ENCODE results near the gene C4orf51. TPM values are rescaled to one million over a fixed set of nuclear protein-coding genes. Genes with fewer than 3 reads are reported as not detected.
A peak's percentile ranks its signal among the peaks of the same experiment; 100 is the strongest.

The C4orf51 gene
- total RNA-seq, 1 experiment from 2014 or later = not detected

DNA sequence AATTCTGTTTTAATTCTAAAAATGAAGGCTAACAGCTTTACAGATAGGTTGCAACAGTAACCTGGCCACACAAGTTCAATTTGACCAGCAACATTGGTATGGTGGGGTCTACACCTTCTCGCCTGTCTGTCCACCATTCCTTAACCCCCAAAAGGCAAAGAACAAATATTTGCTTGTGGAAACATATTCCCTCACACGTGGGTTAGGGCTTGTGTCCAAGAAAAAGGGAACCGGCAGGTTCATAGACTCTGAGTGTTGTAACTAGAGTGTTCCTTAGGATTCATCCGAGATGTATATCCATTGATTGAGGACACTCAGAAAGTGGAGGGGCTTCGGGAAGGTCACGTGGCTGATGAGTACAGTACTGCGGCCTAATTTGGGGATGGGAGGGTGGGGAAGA, 54.1 kb downstream of the C4orf51 start:
- TF ChIP-seq EZH2 (IDR thresholded peaks at IDR 0.05; ENCODE audit: low read length, unreplicated experiment) = no peak
- no peak for TF ChIP-seq EZH2phosphoT487 (IDR thresholded peaks at IDR 0.05; ENCODE audit: borderline replicate concordance, low read length)
- TF ChIP-seq CTCF (conservative IDR thresholded peaks at IDR 0.05; ENCODE audit: low read depth, low read length) = no peak
- Histone ChIP-seq H3F3A (ENCODE audit: low read length, unreplicated experiment) (peaks cover 10% of the 10 kb centered on the region), H3K9ac (ENCODE audit: low read length) (peak overlapping the region; percentile 52; the same call in 1 of the 2 replicates), H3K4me3 (ENCODE audit: low read length) (peak overlapping the region; percentile 49; the same call in 1 of the 2 replicates), H3K36me3 (ENCODE audit: low read depth, low read length) (no peaks in the 10 kb centered on the region), H3K27me3 (ENCODE audit: low read length) (no peaks in the 10 kb centered on the region), H3K9me3 (ENCODE audit: low read length) (no peaks in the 10 kb centered on the region), H3K9me2 (replicated peaks; ENCODE audit: low read length) (no peaks in the 10 kb centered on the region), H3K4me1 (ENCODE audit: insufficient read depth, low read length) (peaks cover 51% of the 10 kb centered on the region), H3K27ac (ENCODE audit: low read length) (peak overlapping the region; percentile 94), H3K79me2 (ENCODE audit: low read length) (no peaks in the 10 kb centered on the region), H2AFZ (ENCODE audit: low read length) (peak overlapping the region; percentile 84), H3K4me2 (ENCODE audit: low read length) (peak overlapping the region; percentile 80), H4K20me1 (ENCODE audit: low read length) (no peaks in the 10 kb centered on the region)
- no peak for ATAC-seq
- BruUV-seq (replicated peaks) = TSS peak; percentile 77
- CTCF ChIA-PET = no interaction called here
- intact Hi-C loops (cut with micrococcal nuclease) = loop anchor here (1.0 to 10.0 kb wide), 7 partner anchors 49 to 549 kb away; partner anchors contain the start of genes MMAA and OTUD4
- DNase-seq = peak; percentile 44
- POLR2A ChIA-PET (ENCODE audit: unreplicated experiment) = interaction anchor here (0.6 kb wide), 1 partner anchor 51 kb away, joined by 6 read pairs; no protein-coding TSS in a partner anchor

- H3K36me3 ChIP-seq (ENCODE audit: low read depth, low read length) = no peaks in the 10 kb centered on the region
- no peaks in the 10 kb centered on the region for H3K9me3 ChIP-seq (ENCODE audit: low read length)
- H3K79me2 ChIP-seq (ENCODE audit: low read length) = no peaks in the 10 kb centered on the region
- DNase-seq = peak; percentile 98
- H2AFZ ChIP-seq (ENCODE audit: low read length) = peak overlapping the region; percentile 84
- peak overlapping the region; percentile 49 for H3K4me3 ChIP-seq (ENCODE audit: low read length)
- peak overlapping the region; percentile 52 for H3K9ac ChIP-seq (ENCODE audit: low read length)
- H4K20me1 ChIP-seq (ENCODE audit: low read length) = no peaks in the 10 kb centered on the region
- peak; percentile 71 for ATAC-seq
- POLR2A ChIA-PET (ENCODE audit: unreplicated experiment) = interaction anchor here (0.7 kb wide), 1 partner anchor 48 kb away, joined by 5 read pairs; no protein-coding TSS in a partner anchor
- CTCF ChIA-PET = interaction anchor here (0.5 kb wide), 1 partner anchor 169 kb away, joined by 4 read pairs; no protein-coding TSS in a partner anchor
- BruUV-seq (replicated peaks) = no TSS peak
- intact Hi-C loops (cut with micrococcal nuclease) = loop anchor here (1.0 to 10.0 kb wide), 8 partner anchors 48 to 550 kb away; partner anchors contain the start of genes MMAA and OTUD4
- H3K4me2 ChIP-seq (ENCODE audit: low read length) = peak overlapping the region; percentile 80
- H3K4me1 ChIP-seq (ENCODE audit: insufficient read depth, low read length) = peaks cover 51% of the 10 kb centered on the region
- peak overlapping the region; percentile 94 for H3K27ac ChIP-seq (ENCODE audit: low read length)
- H3K27me3 ChIP-seq (ENCODE audit: low read length) = no peaks in the 10 kb centered on the region
- peaks cover 10% of the 10 kb centered on the region for H3F3A ChIP-seq (ENCODE audit: low read length, unreplicated experiment)
- TF ChIP-seq EZH2 (IDR thresholded peaks at IDR 0.05; ENCODE audit: low read length, unreplicated experiment) = no peak
- no peak for TF ChIP-seq EZH2phosphoT487 (IDR thresholded peaks at IDR 0.05; ENCODE audit: borderline replicate concordance, low read length)
- TF ChIP-seq CTCF (conservative IDR thresholded peaks at IDR 0.05; ENCODE audit: low read depth, low read length) = no peak
- no peaks in the 10 kb centered on the region for H3K9me2 ChIP-seq (replicated peaks; ENCODE audit: low read length)
Observed at GRCh38 chr4:145734576-145735346, 54.8 kb downstream of the C4orf51 start.
